Cortex of kidney (tissue), 1 donor: Measurements from ENCODE around the gene DNHD1.

Experiments used
- DNase-seq: peaks from one replicate; lab custom pipeline; 2025; lab: John Stamatoyannopoulos, UW

The DNHD1 gene

DNA sequence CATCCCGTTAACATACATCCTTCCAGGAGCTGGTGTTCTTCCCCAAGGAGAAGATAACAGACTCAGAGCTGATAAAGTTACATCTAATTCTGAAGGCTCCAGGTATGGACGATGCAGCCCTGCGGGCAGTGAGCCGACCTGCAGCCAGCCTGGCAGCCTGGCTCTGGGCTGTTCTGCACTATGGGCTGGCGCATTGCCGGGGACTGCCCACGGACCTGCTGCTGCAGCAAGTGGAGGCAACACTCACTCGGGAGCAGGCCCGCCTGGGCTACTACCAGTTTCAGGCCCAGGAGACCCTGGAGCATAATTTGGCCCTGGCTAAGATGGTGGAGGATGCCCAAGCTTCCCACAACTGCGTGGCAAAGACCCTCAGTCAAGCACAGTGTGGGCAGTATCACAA lies 66.6 kb downstream of the DNHD1 start:
- DNase-seq: no peak

DNA sequence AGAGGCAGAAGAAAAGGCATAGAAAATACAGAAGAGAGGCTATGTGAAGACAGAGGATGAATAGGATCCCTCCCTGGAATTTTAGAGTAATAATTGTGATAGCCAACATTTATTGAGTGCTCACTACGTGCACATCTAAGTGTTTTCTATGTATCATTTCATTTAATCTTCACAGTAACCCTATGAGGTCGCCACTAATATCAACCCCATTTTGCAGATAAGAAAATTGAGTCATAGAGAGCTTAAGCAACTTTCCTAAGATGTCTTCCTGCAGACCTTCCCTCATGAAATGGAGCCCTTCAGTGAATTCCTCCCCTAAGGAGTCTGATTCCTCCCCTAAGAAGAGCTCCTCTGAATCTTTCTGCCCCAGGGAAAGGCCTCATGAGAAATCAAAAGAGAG lies 68.2 kb downstream of the DNHD1 start:
- DNase-seq: no peak

DNA sequence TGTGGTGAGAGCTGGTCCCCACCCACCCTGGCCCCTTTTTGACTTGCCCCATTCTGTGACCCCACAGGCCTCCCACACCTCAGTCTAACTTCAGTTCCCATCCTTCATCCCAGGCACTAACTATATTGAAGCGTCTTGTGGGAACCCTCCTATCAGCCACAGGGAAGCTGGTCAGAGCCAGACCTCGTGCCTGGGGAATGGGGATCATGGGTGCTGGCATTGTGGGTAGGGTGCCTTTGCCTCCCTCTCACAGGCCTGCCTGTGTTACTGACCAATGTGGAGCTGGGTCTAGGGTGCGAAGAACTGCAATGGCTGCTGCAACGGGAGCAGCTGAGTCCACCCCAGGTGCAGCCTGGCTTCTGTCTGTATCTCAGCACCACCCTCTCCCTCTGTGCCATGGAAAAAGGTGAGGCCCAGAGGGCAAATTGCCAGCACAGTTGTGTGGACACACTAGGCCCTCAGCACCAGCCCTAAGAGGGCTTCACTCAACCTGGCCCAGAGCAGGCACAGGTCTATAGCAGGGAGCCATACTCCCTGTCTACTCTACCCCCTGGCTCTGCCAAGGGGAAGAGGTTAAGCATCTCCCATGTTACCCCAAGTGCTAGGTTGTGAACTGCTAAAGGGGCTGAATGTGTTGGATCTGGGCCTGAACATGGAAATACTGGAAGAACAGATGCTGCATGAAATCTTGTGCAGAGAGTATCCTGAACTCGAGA lies 69.1 kb downstream of the DNHD1 start:
- no peak for DNase-seq

DNA sequence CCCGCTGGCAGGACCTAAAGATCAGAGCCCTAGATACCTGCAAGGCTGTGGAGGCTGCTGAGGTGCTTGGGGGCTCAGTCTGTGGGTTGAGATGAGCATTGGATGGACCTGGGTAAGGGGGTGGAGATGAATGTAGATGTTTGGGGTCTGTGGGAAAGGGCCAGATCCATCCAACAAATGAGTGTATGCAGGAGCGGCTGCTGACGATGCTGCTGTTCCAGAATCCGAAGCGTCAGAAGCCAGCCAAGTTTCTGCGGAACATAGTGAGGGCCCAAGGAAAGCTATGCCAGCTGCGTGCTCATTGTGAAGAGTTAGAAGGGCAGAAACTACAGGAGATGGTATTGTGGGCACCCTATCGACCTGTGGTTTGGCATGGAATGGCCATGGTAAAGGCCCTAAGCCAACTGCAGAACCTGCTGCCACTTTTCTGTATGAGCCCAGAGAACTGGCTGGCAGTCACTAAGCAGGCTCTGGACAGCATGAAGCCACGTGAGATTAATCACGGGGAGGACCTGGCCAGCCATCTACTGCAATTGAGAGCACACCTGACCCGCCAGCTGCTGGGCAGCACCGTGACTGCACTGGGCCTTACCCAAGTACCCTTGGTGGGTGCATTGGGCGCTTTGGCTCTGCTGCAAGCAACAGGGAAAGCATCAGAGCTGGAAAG lies 69.8 kb downstream of the DNHD1 start:
- DNase-seq: no peak

DNA sequence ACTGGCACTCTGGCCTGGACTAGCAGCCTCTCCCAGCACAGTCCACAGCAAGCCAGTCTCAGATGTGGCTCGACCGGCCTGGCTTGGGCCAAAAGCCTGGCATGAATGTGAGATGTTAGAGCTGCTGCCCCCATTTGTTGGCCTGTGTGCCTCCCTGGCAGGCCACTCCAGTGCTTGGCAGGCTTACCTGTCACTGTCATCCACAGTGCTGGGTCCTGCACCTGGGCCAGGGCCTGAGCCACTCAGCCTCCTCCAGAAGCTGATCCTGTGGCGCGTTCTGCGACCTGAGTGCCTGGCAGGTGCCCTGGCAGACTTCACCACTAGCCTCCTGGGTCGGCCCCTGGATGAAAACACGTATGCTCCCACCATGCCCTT lies 70.3 kb downstream of the DNHD1 start:
- no peak for DNase-seq

DNA sequence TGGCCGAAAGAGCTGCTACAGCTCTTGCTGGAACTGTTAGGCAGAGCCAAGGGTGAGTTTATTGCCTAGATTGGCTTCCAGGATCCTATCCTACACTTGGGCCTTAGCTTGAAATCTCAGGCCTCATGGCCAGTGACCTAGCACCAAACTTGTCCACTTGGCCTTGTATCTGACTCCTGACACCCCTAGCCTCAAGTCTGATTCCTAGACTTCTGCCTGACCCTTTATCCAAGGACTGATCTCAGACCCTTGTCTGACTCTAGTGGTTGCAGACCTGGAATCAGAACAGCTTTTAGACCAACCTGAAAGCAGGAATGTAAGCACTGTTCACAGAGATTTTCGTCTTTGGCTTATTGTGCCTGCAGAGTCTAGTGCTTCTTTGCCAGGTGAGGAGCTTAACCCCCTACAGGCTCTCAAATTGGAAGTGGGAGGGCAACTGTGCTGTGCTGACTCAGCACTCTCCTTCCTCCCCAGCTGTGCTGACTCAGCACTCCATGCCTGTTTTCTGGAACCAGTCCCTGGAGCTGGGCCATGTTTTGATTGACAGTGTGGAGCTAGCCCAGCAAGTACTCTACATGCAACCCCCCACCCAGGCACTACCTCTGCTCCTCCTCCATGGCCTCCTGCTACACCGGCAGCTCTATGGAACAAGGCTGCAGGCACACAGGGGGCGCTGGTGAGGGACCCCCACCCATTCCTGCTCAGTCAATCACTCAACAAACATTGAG lies 71.3 kb downstream of the DNHD1 start:
- DNase-seq: no peak

DNA sequence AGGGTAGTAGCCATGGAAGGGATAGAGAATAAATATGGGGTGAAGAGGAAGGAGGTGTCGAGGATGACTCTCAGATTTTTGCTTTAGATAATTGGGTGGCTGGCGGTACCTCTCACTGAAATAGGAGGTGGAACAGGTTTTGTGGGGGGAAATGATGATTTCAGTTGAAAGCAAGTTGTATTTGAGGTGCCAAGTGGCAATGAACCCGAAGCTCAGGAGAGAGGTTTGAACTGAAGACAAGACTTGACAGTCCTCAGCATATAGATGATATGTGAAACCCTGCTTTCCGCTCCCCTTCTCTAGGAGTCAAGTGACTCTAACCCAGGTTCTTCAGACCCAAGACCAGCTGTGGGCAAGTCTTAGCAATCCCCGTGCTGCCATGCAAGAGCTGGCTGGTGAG lies 72.6 kb downstream of the DNHD1 start:
- DNase-seq: no peak

DNA sequence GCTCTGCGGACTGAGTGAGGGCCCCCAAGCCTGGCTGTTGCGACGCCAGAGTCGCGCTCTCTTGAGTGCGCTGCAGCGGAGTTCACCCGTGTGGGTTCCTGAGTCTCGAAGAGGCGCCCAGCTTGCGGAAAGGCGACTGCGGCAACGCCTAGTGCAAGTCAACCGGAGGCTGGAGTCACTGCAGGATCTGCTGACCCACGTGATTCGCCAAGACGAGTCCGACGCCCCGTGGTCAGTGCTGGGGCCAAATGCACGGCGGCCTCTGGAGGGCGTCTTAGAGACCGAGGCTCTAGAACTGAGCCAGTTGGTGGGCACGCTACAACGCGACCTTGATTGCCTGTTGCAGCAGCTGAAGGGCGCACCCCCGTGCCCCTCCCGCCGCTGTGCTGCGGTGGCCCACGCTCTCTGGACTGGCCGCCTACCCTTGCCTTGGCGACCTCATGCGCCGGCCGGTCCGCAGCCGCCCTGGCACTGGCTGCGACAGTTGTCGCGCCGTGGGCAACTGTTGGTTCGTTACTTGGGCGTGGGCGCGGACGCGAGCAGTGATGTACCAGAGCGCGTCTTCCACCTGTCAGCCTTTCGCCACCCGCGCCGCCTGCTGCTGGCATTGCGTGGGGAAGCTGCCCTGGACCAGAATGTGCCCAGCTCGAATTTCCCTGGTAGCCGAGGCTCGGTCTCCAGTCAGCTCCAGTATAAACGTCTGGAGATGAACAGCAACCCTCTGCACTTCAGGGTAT lies 73.8 kb downstream of the DNHD1 start:
- DNase-seq: no peak

DNA sequence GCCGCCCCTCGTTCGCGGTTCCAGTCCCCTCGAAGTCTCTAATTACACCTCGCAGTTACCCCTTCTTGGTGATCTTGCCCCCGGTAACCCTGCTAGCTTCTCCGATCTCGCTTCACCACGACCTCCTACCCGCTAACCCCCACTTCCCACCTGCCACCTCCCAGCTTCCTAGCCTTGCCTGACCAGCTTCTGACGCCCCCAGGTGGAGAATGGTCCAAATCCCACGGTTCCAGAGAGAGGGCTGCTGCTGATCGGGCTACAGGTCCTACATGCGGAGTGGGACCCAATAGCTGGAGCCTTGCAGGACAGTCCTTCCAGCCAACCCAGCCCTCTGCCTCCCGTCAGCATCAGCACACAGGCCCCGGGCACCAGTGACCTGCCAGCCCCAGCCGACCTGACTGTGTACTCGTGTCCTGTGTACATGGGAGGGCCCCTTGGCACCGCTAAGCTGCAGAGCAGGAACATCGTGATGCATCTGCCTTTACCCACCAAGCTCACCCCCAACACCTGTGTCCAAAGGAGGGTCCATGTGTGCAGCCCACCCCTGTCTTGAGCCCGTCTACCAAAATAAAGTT lies 74.4 kb downstream of the DNHD1 start:
- DNase-seq: no peak

DNA sequence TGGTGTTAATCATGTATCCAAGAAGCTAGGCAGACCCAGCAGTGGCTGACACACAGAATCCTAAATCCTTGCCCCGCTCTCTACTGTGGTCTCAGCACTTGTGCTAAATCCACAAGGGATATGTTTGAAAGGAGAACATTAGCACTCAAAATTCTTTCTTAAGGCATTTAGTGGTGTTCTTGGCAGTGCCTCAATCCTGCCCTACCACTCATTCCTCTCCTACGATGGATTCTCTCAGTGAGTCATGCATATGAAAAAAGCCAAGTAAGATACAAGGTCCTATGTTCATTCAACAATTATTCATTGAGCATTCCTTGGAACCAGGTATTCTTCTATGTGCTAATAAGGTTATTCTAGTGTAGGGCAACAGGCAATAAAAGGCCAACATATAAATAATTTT lies 75.1 kb downstream of the DNHD1 start:
- no peak for DNase-seq

DNA sequence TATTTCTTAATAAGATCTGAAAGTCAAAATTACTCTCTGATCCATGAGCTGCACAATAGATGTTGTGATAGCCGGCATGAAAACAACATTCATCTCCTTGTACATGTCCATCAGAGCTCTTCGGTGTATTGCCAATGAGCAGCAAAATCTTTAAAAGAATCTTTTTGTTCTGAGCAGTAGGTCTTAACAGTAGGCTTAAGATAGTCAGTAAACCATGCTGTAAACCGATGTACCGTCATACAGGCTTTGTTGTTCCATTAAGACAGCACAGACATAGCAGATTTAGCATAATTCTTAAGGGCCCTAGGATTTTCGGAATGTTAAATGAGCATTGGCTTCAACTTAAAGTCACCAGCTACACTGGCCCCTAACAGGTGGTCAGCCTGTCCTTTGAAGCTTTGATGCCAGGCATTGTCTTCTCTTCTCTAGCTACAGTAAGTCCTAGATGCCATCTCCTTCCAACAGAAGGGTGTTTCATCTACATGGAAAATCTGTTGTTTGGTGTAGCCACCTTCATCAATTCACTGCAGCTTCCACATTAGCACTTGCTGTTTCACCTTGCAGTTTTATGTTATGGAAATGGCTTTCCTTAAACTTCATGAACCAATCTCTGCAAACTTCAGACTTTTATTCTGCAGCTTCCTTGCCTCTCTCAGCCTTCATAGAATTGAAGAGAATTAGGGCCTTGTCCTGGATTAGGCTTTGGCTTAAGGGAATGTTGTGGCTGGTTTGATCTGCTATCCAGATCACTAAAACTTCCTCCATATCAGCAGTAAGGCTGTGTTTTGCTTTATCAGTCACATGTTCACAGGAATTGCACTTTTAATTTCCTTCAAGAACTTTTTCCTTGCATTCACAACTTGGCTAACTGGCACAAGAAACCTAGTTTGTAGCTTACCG lies 78.0 kb downstream of the DNHD1 start:
- DNase-seq: no peak

DNA sequence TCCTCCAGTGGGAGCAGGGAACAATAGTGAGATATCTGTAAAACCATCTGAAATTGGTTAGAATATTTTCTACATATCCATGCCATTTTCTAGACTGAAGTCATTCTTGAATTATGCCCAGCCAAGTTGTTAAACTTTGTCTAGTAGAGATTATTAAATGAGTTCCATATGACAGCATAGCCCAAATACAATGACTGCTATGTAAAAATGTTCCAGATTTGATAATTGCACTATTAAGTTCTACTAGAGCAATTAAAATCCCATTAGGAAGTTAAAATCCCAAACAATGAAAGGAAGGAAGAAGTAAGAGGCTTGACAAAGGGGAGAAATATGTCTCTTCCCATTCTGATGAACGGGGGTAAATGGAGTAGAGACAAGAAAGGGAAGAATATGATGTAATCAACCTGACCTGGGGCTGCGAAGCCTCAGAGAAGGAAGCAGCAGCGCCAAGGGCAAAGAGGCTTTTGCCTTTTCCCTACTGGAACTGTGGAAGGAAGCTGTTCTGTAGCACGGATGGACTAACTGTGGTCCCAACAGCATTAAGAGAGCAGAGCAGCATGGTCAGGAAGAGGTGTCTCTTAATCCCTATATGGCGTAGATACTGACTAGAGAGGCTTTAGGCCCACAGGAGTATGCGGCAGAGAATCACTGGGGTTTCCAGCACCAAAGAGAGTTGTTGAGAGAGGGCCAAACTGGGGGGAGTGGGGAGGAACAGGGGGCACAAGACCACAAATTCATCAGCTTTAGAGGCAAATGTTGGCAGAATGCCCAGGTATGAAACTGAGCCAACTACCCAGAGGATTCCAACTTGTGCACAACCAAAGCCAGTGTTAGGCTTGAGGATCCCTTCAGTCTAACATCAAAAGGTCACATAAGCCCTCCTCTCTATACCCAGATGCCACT lies 79.6 kb downstream of the DNHD1 start:
- DNase-seq: no peak

DNA sequence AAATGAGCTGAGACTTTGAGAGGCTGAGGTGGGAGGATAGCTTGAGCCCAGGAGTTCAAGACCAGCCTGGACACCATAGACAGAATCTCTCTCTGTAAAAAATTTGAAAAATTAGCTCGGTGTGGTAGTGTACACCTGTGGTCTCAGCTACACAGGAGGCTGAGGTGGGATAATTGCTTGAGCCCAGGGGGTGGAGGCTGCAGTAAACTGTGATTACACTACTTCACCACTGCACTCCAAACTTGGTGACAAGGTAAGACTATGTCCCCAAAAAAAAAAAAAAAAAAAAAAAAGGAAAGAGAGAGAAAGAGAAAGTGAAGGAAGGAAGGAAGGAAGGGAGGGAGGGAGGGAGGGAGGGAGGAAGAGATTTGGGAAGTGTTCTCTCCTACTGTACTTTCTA lies 81.1 kb downstream of the DNHD1 start:
- no peak for DNase-seq

DNA sequence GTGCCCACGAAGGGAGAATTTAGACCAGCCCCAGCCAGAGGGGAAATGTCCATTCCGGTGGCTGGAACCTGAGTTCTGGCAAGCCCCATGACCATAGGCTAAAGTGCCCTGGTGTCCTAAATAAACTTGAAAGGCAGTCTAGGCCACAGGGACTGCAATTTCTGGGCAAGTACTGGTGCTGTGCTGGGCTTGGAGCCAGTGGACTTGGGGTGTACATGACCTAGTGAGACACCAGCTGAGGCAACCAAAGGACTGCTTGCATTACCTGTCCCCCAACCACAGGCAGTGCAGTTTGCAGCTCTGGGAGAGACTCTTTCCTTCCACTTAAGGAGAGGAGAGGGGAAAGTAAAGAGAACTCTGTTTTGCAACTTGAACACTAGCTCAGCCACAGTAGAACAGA lies 82.6 kb downstream of the DNHD1 start:
- DNase-seq: no peak

DNA sequence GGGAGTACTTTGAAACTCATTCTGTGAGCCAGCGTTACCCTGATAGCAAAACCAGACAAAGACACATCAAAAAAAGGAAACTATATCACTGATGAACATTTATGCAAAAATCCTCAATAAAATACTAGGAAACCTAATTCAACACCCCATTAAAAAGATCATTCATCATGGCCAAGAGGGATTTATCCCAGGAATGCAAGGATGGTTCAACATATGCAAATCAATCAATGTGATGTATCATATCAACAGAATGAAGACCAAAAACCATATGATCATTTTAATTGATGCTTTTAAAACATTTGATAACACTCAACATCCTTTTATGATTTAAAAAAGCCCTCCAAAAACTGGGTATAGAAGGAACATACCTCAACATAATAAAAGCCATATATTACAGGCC lies 86.5 kb downstream of the DNHD1 start:
- DNase-seq: no peak

DNA sequence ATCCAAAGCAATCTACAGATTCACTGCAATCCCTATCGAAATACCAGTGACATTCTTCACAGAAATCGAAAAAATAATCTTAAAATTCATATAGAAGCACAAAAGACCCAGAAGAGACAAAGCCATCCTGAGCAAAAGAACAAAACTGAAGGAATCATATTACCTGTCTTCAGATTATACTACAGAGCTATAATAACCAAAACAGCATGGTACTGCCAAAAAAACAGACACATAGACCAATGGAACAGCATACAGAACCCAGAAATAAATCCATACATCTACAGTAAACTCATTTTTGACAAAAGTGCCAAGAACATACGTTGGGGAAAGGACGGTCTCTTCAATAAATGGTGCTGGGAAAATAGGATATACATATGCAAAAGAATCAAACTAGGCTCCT lies 87.4 kb downstream of the DNHD1 start:
- no peak for DNase-seq

DNA sequence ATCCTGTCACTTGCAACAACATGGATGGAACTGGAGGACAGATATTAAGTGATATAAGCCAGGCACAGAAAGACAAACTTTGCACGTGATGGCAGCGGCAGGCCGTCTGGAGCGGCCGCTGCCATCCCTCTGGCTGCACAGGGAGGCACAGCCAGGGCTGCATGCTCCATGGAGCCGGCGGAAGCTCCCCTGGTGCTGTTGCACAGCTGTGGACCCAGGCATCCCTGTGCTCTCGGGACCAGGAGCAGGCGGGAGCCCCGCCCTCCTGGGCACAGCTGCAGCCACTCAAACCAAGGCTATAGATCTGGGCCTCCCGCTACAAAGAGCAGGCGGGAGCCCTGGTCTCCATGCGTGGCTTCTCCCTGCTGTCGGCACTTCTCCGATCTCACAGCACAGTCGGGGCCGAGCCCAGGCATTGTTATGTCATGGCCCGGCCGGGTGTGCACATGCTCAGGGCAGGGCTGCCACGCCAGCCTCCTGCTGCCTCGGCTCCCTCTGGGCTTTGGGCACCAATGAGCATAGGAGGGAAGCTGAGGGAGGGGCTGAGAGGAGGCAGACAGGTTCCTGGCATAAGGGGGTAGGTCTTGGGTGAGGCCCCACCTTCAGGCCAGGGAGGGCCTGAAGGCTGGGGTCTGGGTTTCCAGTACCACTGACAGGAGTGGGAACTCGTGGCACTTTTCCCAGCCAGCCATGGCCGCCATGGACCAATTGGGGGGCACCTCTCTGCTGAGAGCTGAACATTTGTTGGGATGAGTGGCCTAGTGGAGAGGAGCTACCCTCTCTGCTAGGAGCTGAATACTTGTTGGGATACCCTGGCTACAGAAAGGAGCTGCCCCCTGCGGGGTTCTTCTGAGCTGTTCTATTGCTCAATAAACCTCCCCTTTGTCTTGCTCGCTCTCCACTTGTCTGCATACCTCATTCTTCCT lies 89.6 kb downstream of the DNHD1 start:
- DNase-seq: no peak

DNA sequence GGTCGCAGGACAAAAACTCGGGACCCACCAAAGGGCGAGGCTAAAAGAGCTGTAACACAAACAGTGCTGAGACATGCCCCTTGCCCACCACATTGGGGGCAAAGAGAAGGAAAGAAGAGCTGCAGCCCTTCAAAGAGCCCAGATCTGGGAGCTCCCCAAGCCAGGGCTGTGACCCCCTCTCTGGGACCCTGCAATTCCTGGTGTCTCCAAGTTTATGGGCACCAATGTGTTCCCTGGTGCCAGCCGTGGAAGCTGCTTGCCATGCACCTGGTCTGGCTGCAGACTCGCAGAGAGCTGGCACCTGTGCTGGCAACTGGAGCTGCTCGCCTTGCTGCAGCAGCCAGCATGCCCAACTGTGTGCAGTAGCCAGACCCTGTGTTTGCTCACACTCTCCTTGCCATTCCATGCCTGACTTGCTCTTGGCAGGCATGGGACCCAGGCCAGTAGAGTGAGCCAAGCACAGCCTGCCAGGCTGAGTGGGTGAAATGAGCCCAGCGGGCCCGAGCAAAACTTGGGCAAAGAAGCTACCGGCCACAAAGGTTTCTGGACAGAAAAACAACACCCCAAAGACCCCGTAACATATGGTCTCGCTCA lies 90.4 kb downstream of the DNHD1 start:
- no peak for DNase-seq

DNA sequence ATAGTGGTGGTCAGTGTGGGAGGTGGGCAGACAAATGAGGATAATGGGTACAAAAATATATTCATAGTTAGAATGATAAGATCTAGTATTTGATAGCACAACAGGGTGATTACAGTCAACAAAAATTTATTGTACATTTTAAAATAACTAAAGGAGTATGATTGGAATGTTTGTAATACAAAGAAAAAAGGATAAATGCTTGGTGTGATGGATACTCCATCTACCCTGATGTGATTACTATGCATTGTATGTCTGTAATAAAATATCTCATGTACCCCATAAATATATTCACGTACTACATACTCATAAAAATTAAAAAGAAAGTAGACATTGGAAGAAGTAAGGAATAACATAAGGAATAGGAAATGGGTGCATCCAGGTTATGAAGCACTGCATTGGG lies 90.9 kb downstream of the DNHD1 start:
- no peak for DNase-seq
